ENCODE data around the gene H2AZ1.

- TF ChIP-seq CTCF (IDR thresholded peaks at IDR 0.05; ENCODE audit: borderline replicate concordance, extremely low read depth, low read length, poor library complexity, severe bottlenecking): no peak
- no peak for TF ChIP-seq EZH2 (IDR thresholded peaks at IDR 0.05; ENCODE audit: borderline replicate concordance, low read depth, low read length, severe bottlenecking)
These were observed 16.6 kb upstream of the H2AZ1 start for GRCh38 chr4:99966692-99967091.
